Measurements from ENCODE around the gene TANC1. TPM values are rescaled to one million over a fixed set of nuclear protein-coding genes. Genes with fewer than 3 reads are reported as not detected.

Gene TANC1
- total RNA-seq, 1 donor from 2014 or later = 45.0 TPM

DNA sequence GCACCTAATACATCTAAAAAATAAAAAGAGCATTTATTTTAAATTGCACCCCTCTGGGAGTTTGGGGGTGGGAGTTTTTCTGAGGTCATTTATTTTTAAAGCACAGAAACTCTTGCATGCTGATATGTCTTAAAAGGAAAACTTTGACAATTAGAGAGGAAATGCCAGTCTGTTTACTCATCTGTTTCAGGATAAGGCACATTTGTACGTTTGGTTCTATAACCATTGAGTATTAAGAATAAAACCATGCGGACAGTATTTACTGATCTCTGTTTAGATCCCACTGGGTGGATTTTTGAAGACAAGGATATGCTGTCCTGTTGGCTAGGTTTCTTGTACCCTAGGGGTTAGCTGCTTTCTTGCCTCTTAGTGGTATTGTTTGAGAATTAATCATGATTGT lies 122.9 kb downstream of the TANC1 start:
- Histone ChIP-seq H3K4me1 (ENCODE audit: insufficient read depth, low read length) (peaks cover 25% of the 10 kb centered on the region), H3K9ac (ENCODE audit: low read length) (peak overlapping the region; percentile 78), H2AFZ (ENCODE audit: low read depth, low read length) (no peak overlapping the region), H3K4me3 (ENCODE audit: insufficient read depth, low read depth, low read length) (peak overlapping the region; percentile 40), H3K27me3 (ENCODE audit: insufficient read depth, low read length) (no peaks in the 10 kb centered on the region), H4K20me1 (ENCODE audit: insufficient read depth, low read length) (no peaks in the 10 kb centered on the region), H3K27ac (ENCODE audit: low read depth, low read length) (peak overlapping the region; percentile 97), H3K4me2 (ENCODE audit: low read length) (peak overlapping the region; percentile 79), H3K9me3 (ENCODE audit: insufficient read depth, low read depth, low read length) (peaks cover 6% of the 10 kb centered on the region), H3K79me2 (ENCODE audit: insufficient read depth, low read length) (peaks cover 67% of the 10 kb centered on the region), H3K36me3 (ENCODE audit: insufficient read depth, low read length) (no peaks in the 10 kb centered on the region)
- DNase-seq (ENCODE audit: low read depth) (peak; percentile 87), FAIRE-seq (peak; percentile 20)
- Mint-ChIP-seq H3K27ac (ENCODE audit: unreplicated experiment) (peak overlapping the region; percentile 84), H3K4me1 (ENCODE audit: low read depth, unreplicated experiment) (peaks cover 54% of the 10 kb centered on the region), H3K4me3 (ENCODE audit: unreplicated experiment) (no peak overlapping the region), H3K36me3 (ENCODE audit: low read depth, unreplicated experiment) (peaks cover 9% of the 10 kb centered on the region), H3K27me3 (ENCODE audit: low read depth, unreplicated experiment) (no peaks in the 10 kb centered on the region), H3K9me3 (ENCODE audit: unreplicated experiment) (peaks cover 7% of the 10 kb centered on the region)
- no peak for TF ChIP-seq EZH2 (IDR thresholded peaks at IDR 0.05; ENCODE audit: insufficient read depth, low read length)
- TF ChIP-seq, protein P1, sequence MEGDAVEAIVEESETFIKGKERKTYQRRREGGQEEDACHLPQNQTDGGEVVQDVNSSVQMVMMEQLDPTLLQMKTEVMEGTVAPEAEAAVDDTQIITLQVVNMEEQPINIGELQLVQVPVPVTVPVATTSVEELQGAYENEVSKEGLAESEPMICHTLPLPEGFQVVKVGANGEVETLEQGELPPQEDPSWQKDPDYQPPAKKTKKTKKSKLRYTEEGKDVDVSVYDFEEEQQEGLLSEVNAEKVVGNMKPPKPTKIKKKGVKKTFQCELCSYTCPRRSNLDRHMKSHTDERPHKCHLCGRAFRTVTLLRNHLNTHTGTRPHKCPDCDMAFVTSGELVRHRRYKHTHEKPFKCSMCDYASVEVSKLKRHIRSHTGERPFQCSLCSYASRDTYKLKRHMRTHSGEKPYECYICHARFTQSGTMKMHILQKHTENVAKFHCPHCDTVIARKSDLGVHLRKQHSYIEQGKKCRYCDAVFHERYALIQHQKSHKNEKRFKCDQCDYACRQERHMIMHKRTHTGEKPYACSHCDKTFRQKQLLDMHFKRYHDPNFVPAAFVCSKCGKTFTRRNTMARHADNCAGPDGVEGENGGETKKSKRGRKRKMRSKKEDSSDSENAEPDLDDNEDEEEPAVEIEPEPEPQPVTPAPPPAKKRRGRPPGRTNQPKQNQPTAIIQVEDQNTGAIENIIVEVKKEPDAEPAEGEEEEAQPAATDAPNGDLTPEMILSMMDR (IDR thresholded peaks at IDR 0.05; ENCODE audit: insufficient read depth, low read depth, low read length) = no peak

DNA sequence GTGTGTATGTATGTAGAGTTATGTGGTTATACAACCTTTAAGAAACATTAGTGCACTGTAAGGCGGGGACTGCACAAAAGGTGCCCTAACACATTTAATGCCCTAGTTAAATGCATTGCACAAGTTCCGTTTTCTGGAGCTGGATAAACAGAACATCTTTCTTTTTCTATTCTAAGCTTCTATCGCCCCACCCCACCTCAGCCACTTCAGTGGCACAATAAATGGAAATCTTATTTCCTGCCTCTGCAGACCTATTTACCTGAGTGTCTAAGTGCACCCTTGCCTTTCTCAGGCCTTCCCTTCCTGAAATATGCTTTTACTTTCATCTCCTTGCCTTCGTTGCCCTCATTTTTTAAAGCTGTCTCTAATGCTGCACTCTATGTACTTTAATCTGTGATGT lies 123.5 kb downstream of the TANC1 start:
- FAIRE-seq (no peak), DNase-seq (ENCODE audit: low read depth) (no peak)
- Histone ChIP-seq H2AFZ (ENCODE audit: low read depth, low read length) (no peak overlapping the region), H3K27ac (ENCODE audit: low read depth, low read length) (peak overlapping the region; percentile 97), H3K4me1 (ENCODE audit: insufficient read depth, low read length) (peaks cover 22% of the 10 kb centered on the region), H3K27me3 (ENCODE audit: insufficient read depth, low read length) (no peaks in the 10 kb centered on the region), H3K9ac (ENCODE audit: low read length) (peak overlapping the region; percentile 78), H3K9me3 (ENCODE audit: insufficient read depth, low read depth, low read length) (peaks cover 10% of the 10 kb centered on the region), H3K79me2 (ENCODE audit: insufficient read depth, low read length) (peaks cover 66% of the 10 kb centered on the region), H3K4me2 (ENCODE audit: low read length) (peak overlapping the region; percentile 79), H4K20me1 (ENCODE audit: insufficient read depth, low read length) (no peaks in the 10 kb centered on the region), H3K4me3 (ENCODE audit: insufficient read depth, low read depth, low read length) (no peak overlapping the region), H3K36me3 (ENCODE audit: insufficient read depth, low read length) (no peaks in the 10 kb centered on the region)
- TF ChIP-seq EZH2 (IDR thresholded peaks at IDR 0.05; ENCODE audit: insufficient read depth, low read length) = no peak
- TF ChIP-seq, protein P1 (IDR thresholded peaks at IDR 0.05; ENCODE audit: insufficient read depth, low read depth, low read length) = no peak
- Mint-ChIP-seq H3K27me3 (ENCODE audit: low read depth, unreplicated experiment) (no peaks in the 10 kb centered on the region), H3K4me1 (ENCODE audit: low read depth, unreplicated experiment) (peaks cover 52% of the 10 kb centered on the region), H3K9me3 (ENCODE audit: unreplicated experiment) (peaks cover 13% of the 10 kb centered on the region), H3K36me3 (ENCODE audit: low read depth, unreplicated experiment) (peaks cover 15% of the 10 kb centered on the region), H3K27ac (ENCODE audit: unreplicated experiment) (peak overlapping the region; percentile 9), H3K4me3 (ENCODE audit: unreplicated experiment) (no peak overlapping the region)

DNA sequence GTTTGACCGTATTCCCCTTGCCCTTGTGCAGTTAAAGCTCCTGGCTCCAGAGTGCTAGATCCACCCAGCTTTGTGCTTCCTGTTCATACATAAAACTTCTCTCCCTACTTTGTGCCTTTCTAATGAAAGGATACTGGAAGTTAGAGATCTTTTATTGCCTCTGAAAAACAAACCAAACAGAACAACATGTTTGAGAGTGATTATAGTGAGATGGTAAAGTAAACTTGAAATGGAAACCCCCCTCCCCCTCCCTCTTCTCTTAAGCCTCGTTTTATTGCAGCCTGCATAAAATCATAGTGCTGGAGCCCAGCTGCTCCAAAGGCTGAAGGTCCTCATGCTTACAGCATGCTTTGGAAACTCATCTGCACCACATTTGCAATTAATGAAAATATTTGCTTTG lies 125.1 kb downstream of the TANC1 start:
- DNase-seq (ENCODE audit: low read depth) = no peak
- H4K20me1 ChIP-seq (ENCODE audit: insufficient read depth, low read length) = no peaks in the 10 kb centered on the region
- no peak for TF ChIP-seq EZH2 (IDR thresholded peaks at IDR 0.05; ENCODE audit: insufficient read depth, low read length)
- TF ChIP-seq, protein P1 (IDR thresholded peaks at IDR 0.05; ENCODE audit: insufficient read depth, low read depth, low read length) = no peak
- H3K79me2 ChIP-seq (ENCODE audit: insufficient read depth, low read length) = peaks cover 60% of the 10 kb centered on the region
- no peaks in the 10 kb centered on the region for H3K27me3 ChIP-seq (ENCODE audit: insufficient read depth, low read length)
- H3K9me3 ChIP-seq (ENCODE audit: insufficient read depth, low read depth, low read length) = peaks cover 10% of the 10 kb centered on the region
- H3K9ac ChIP-seq (ENCODE audit: low read length) = no peak overlapping the region
- H3K4me1 ChIP-seq (ENCODE audit: insufficient read depth, low read length) = peaks cover 22% of the 10 kb centered on the region
- FAIRE-seq = no peak
- Mint-ChIP-seq H3K4me3 (ENCODE audit: unreplicated experiment) (no peak overlapping the region), H3K27me3 (ENCODE audit: low read depth, unreplicated experiment) (no peaks in the 10 kb centered on the region), H3K9me3 (ENCODE audit: unreplicated experiment) (peaks cover 16% of the 10 kb centered on the region), H3K36me3 (ENCODE audit: low read depth, unreplicated experiment) (peaks cover 16% of the 10 kb centered on the region), H3K27ac (ENCODE audit: unreplicated experiment) (no peak overlapping the region), H3K4me1 (ENCODE audit: low read depth, unreplicated experiment) (peaks cover 52% of the 10 kb centered on the region)
- no peak overlapping the region for H3K4me3 ChIP-seq (ENCODE audit: insufficient read depth, low read depth, low read length)
- no peak overlapping the region for H2AFZ ChIP-seq (ENCODE audit: low read depth, low read length)
- peak overlapping the region; percentile 19 for H3K4me2 ChIP-seq (ENCODE audit: low read length)
- no peak overlapping the region for H3K27ac ChIP-seq (ENCODE audit: low read depth, low read length)
- H3K36me3 ChIP-seq (ENCODE audit: insufficient read depth, low read length) = peaks cover 2% of the 10 kb centered on the region

Data from astrocyte (in vitro differentiated cells and primary cell).